Uterus (tissue), 4 donors: ENCODE results near the gene FMOD. TPM values are rescaled to one million over a fixed set of nuclear protein-coding genes. Genes with fewer than 3 reads are reported as not detected.

Experiments used
- DNase-seq, 2 donors: peaks; one replicate each; pipeline ENCODE4 v3.0.0-alpha.2; 2019 to 2020
- H3K27ac ChIP-seq, 2 donors: fragments of 200-600 bp; sonication (generic); 1 replicate in 1 of 2; 2 replicates in 1 of 2; pipeline ENCODE4 v1.5.1; 2016 to 2018
- H3K27me3 ChIP-seq, 2 donors: fragments of 200-600 bp; sonication (generic); one replicate each; pipeline ENCODE4 v1.5.1; 2018 to 2019; ENCODE audit warnings: control low read depth in 1 of 2
- H3K36me3 ChIP-seq, 2 donors: fragments of 200-600 bp; sonication (generic); one replicate each; pipeline ENCODE4 v1.5.1; 2019; ENCODE audit warnings: control low read depth in 1 of 2
- H3K4me1 ChIP-seq, 2 donors: fragments of 200-600 bp; sonication (generic); one replicate each; pipeline ENCODE4 v1.5.1; 2018 to 2019; ENCODE audit warnings: control low read depth in 1 of 2
- H3K4me3 ChIP-seq, 2 donors: fragments of 200-600 bp; sonication (generic); 1 replicate in 1 of 2; 2 replicates in 1 of 2; pipeline ENCODE4 v1.5.1; 2018 to 2019; ENCODE audit warnings: mild to moderate bottlenecking in 1 of 2
- H3K9me3 ChIP-seq, 2 donors: fragments of 200-600 bp; sonication (generic); one replicate each; pipeline ENCODE4 v1.5.1; 2019; ENCODE audit warnings: control low read depth in 1 of 2
- CTCF ChIP-seq, 4 experiments: fragments of 200-600 bp in 2 of 4; fragments of 450-650 bp in 2 of 4; sonication (generic) in 2 of 4; IDR thresholded peaks; one replicate each; pipeline ENCODE4 v1.5.1; 2016 to 2019; ENCODE audit warnings: antibody characterized with exemption in 4 of 4, mild to moderate bottlenecking in 2 of 4, moderate library complexity in 1 of 4
- POLR2A ChIP-seq, 2 donors: fragments of 450-650 bp; IDR thresholded peaks; one replicate each; pipeline ENCODE4 v1.6.1; 2016; ENCODE audit warnings: antibody characterized with exemption in 2 of 2, mild to moderate bottlenecking in 1 of 2, moderate library complexity in 1 of 2
- intact Hi-C: fragments of 100-400 bp; cut with DNase I; formaldehyde crosslinking; loops from one replicate; pipeline ENCODE4 v1.15.1; 2023; ENCODE audit warnings: low total_unique reads
- total RNA-seq, 4 donors: library from RNA; depleted of rRNA in 3 of 4; stranded (reverse); fragments of >200 nt in 3 of 4; gene quantifications; one replicate each; pipeline versions ENCODE4 v1.1.0 to v1.2.4, GENCODE V29; 2014 to 2023
- donor health status: DM: yes; HTN: yes; CAD: no.

Gene FMOD
- total RNA-seq, 4 donors from 2014 or later, result 41.8 to 119 (median 82.7) TPM

GRCh38 chr1:203378556-203379245 lies 27.8 kb upstream of the FMOD start:
- Histone ChIP-seq H3K4me3 (no peak overlapping the region), H3K27me3 (no peaks in the 10 kb centered on the region), H3K36me3 (no peaks in the 10 kb centered on the region), H3K9me3 (no peaks in the 10 kb centered on the region), H3K27ac (peak overlapping the region; percentile 86 to 92), H3K4me1 (peaks cover 17 to 19% of the 10 kb centered on the region in 2 donors)
- intact Hi-C loops, result no loop called here
- TF ChIP-seq POLR2A (IDR thresholded peaks at IDR 0.05) (peak in 1 of 2 donors; percentile 30), CTCF (IDR thresholded peaks at IDR 0.05) (no peak)
- DNase-seq, result peak; percentile 50 to 76

- intact Hi-C loops, result no loop called here
- Histone ChIP-seq H3K9me3 (no peaks in the 10 kb centered on the region), H3K27ac (peak overlapping the region; percentile 86 to 92), H3K36me3 (no peaks in the 10 kb centered on the region), H3K27me3 (no peaks in the 10 kb centered on the region), H3K4me1 (peaks cover 6% of the 10 kb centered on the region in 2 donors), H3K4me3 (no peak overlapping the region)
- DNase-seq, result peak in 1 of 2 donors; percentile 39
- TF ChIP-seq POLR2A (IDR thresholded peaks at IDR 0.05) (no peak), CTCF (IDR thresholded peaks at IDR 0.05) (no peak)
Measured at GRCh38 chr1:203373991-203374390, 23.1 kb upstream of the FMOD start.

GRCh38 chr1:203373002-203373401 lies 22.1 kb upstream of the FMOD start:
- peak overlapping the region; percentile 86 to 92 for H3K27ac ChIP-seq
- TF ChIP-seq CTCF (IDR thresholded peaks at IDR 0.05) (no peak), POLR2A (IDR thresholded peaks at IDR 0.05) (no peak)
- no peak for DNase-seq
- intact Hi-C loops, result no loop called here
- no peak overlapping the region for H3K4me3 ChIP-seq
- H3K9me3 ChIP-seq, result no peaks in the 10 kb centered on the region
- no peaks in the 10 kb centered on the region for H3K36me3 ChIP-seq
- no peaks in the 10 kb centered on the region for H3K27me3 ChIP-seq
- peaks cover 5 to 6% of the 10 kb centered on the region in 2 donors for H3K4me1 ChIP-seq

- Histone ChIP-seq H3K27ac (peak overlapping the region in 1 of 2 donors; percentile 81), H3K4me3 (no peak overlapping the region), H3K9me3 (no peaks in the 10 kb centered on the region), H3K27me3 (no peaks in the 10 kb centered on the region), H3K36me3 (no peaks in the 10 kb centered on the region), H3K4me1 (peaks cover 3 to 6% of the 10 kb centered on the region in 2 donors)
- intact Hi-C loops, result no loop called here
- TF ChIP-seq POLR2A (IDR thresholded peaks at IDR 0.05) (no peak), CTCF (IDR thresholded peaks at IDR 0.05) (no peak)
- DNase-seq, result no peak
Measured at GRCh38 chr1:203371288-203371687, 20.4 kb upstream of the FMOD start.

GRCh38 chr1:203369666-203370065 lies 18.7 kb upstream of the FMOD start:
- intact Hi-C loops, result loop anchor here (2.0 kb wide), 1 partner anchor 71 kb away; no protein-coding TSS in a partner anchor
- H3K27ac ChIP-seq, result peak overlapping the region; percentile 81 to 88

More at GRCh38 chr1:203369666-203370065, 18.7 kb upstream of the FMOD start:
- Histone ChIP-seq H3K4me3 (no peak overlapping the region), H3K4me1 (peaks cover 3 to 5% of the 10 kb centered on the region in 2 donors), H3K9me3 (no peaks in the 10 kb centered on the region), H3K27me3 (no peaks in the 10 kb centered on the region), H3K36me3 (no peaks in the 10 kb centered on the region)
- TF ChIP-seq POLR2A (IDR thresholded peaks at IDR 0.05), result no peak
- TF ChIP-seq CTCF (IDR thresholded peaks at IDR 0.05), result no peak
- DNase-seq, result no peak
